ENCODE measurements around the gene KERA. TPM values are rescaled to one million over a fixed set of nuclear protein-coding genes. Genes with fewer than 3 reads are reported as not detected.

The KERA gene
- total RNA-seq, 1 experiment from 2014 or later = not detected

DNA sequence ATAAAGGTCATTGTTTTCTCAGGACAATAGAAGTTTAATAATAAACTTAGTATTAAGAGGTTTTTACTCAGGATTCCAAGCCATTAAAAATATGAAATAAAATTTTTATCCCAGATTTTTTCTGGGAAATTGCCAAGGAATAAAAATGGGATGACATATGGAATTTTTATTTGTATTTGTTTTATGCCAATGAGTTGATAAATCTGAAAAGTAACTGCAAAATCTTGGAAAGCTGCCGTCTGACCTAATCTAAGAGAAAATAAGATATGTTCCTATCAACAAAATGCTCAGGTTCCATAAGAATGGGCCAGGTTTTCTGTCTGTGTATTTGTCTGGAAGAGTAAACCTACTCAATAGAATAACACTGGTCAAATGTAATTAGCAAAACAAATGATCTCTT is 22.2 kb upstream of the KERA start:
- no TSS peak for BruUV-seq (replicated peaks)
- no peak for DNase-seq (ENCODE audit: unreplicated experiment)
- no peak overlapping the region for H3K4me3 Mint-ChIP-seq (ENCODE audit: unreplicated experiment)
- H3K9me3 Mint-ChIP-seq (ENCODE audit: unreplicated experiment) = no peaks in the 10 kb centered on the region
- H3K36me3 Mint-ChIP-seq (ENCODE audit: insufficient read depth, unreplicated experiment) = no peaks in the 10 kb centered on the region
- ChIA-PET CTCF (interaction anchor here (0.5 kb wide), 1 partner anchor 37 kb away, joined by 3 read pairs; no protein-coding TSS in a partner anchor), POLR2A (no interaction called here)
- H3K4me1 Mint-ChIP-seq (ENCODE audit: insufficient read depth, unreplicated experiment) = no peaks in the 10 kb centered on the region
- peaks cover 88% of the 10 kb centered on the region for H3K27me3 Mint-ChIP-seq (ENCODE audit: insufficient read depth, unreplicated experiment)
- TF ChIP-seq, protein P1, sequence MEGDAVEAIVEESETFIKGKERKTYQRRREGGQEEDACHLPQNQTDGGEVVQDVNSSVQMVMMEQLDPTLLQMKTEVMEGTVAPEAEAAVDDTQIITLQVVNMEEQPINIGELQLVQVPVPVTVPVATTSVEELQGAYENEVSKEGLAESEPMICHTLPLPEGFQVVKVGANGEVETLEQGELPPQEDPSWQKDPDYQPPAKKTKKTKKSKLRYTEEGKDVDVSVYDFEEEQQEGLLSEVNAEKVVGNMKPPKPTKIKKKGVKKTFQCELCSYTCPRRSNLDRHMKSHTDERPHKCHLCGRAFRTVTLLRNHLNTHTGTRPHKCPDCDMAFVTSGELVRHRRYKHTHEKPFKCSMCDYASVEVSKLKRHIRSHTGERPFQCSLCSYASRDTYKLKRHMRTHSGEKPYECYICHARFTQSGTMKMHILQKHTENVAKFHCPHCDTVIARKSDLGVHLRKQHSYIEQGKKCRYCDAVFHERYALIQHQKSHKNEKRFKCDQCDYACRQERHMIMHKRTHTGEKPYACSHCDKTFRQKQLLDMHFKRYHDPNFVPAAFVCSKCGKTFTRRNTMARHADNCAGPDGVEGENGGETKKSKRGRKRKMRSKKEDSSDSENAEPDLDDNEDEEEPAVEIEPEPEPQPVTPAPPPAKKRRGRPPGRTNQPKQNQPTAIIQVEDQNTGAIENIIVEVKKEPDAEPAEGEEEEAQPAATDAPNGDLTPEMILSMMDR (IDR thresholded peaks at IDR 0.05; ENCODE audit: unreplicated experiment) = no peak
- H3K27ac Mint-ChIP-seq (ENCODE audit: low read depth, unreplicated experiment) = no peak overlapping the region
- intact Hi-C loops (cut with micrococcal nuclease) = no loop called here

DNA sequence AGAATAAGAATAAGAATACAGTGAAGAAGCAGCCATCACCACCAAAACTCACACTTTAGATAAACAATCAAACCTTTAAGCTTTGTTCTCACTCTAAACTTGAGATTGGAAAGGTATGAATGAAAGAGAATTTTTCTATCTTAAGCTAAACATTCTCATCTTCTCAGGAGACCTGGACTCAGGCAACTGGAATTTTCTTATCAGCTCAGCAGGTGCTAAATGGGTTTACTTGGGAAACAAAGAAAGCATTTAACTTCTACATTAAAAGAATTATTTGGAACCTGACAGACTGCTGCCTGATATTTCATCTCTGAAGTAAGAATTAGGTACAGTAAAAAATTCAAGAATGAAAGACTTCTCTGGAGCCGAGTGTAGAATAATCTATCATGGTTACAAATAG is 20.7 kb upstream of the KERA start:
- H3K27ac Mint-ChIP-seq (ENCODE audit: low read depth, unreplicated experiment) = no peak overlapping the region
- H3K4me3 Mint-ChIP-seq (ENCODE audit: unreplicated experiment) = no peak overlapping the region
- BruUV-seq (replicated peaks) = no TSS peak
- H3K9me3 Mint-ChIP-seq (ENCODE audit: unreplicated experiment) = no peaks in the 10 kb centered on the region
- POLR2A ChIA-PET = no interaction called here
- intact Hi-C loops (cut with micrococcal nuclease) = no loop called here
- peaks cover 96% of the 10 kb centered on the region for H3K27me3 Mint-ChIP-seq (ENCODE audit: insufficient read depth, unreplicated experiment)
- no peaks in the 10 kb centered on the region for H3K4me1 Mint-ChIP-seq (ENCODE audit: insufficient read depth, unreplicated experiment)
- H3K36me3 Mint-ChIP-seq (ENCODE audit: insufficient read depth, unreplicated experiment) = no peaks in the 10 kb centered on the region
- DNase-seq (ENCODE audit: unreplicated experiment) = no peak
- TF ChIP-seq, protein P1 (IDR thresholded peaks at IDR 0.05; ENCODE audit: unreplicated experiment) = no peak
- CTCF ChIA-PET = interaction anchor here (0.6 kb wide), 1 partner anchor 98 kb away, joined by 4 read pairs; no protein-coding TSS in a partner anchor

DNA sequence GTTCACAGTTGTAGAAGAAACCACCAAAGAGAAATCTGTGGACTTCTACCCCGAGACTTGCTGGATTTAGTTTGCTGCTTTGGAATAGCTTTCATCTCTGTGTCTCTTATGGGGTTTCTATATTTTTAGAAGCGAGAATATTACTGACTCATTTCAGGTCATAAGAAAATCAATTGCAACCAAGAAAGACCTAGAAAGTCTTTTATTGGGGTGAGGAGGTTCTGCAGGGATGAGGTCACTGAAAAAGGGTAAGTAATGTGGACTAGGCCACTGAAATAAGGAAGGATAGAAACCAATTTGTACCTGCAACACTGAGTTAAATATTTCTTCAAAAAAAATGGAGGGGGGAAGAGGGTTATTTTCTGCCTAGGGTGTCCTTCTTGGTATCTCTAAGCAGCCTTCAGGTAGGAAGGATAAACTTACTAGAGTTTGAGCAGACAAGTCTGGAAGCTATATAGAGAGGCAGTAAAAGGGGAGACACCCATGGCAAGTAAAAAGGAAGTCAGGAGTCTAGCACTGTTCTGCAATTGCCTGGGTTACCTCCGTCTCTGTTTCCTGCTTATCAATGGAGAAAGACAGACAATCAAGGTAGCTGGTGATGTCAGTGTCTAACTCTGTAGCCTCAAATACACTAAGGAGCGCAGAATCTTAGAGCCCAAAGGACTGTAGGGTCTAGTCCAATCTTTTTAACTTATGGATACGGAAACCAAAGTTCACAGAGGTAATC is 19.6 kb upstream of the KERA start:
- Mint-ChIP-seq H3K36me3 (ENCODE audit: insufficient read depth, unreplicated experiment) (no peaks in the 10 kb centered on the region), H3K27me3 (ENCODE audit: insufficient read depth, unreplicated experiment) (peaks cover 90% of the 10 kb centered on the region), H3K27ac (ENCODE audit: low read depth, unreplicated experiment) (no peak overlapping the region), H3K9me3 (ENCODE audit: unreplicated experiment) (no peaks in the 10 kb centered on the region), H3K4me3 (ENCODE audit: unreplicated experiment) (no peak overlapping the region), H3K4me1 (ENCODE audit: insufficient read depth, unreplicated experiment) (no peaks in the 10 kb centered on the region)
- CTCF ChIA-PET = no interaction called here
- POLR2A ChIA-PET = no interaction called here
- TF ChIP-seq, protein P1 (IDR thresholded peaks at IDR 0.05; ENCODE audit: unreplicated experiment) = no peak
- intact Hi-C loops (cut with micrococcal nuclease) = no loop called here
- no TSS peak for BruUV-seq (replicated peaks)
- DNase-seq (ENCODE audit: unreplicated experiment) = no peak

DNA sequence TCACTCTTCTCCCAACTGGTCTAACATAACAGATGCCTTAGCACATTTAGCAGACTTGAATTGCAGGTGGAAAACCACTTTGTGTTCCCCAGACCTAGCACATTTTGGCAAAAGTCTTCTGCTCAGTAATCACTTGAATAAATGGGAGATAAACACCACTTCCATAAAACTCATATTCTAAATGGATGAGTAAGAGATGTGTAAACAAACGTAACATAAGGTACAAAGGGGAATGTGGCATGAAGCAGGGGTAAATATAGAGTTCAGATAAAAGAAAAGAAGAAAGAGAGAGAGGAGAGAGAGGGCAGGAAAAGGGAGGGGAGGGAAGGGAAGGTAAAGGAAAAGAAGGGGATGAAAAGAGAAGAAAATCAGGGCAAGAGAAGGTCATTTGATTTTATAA is 17.0 kb upstream of the KERA start:
- H3K4me3 Mint-ChIP-seq (ENCODE audit: unreplicated experiment) = no peak overlapping the region
- no peaks in the 10 kb centered on the region for H3K4me1 Mint-ChIP-seq (ENCODE audit: insufficient read depth, unreplicated experiment)
- no peaks in the 10 kb centered on the region for H3K9me3 Mint-ChIP-seq (ENCODE audit: unreplicated experiment)
- no peak for DNase-seq (ENCODE audit: unreplicated experiment)
- CTCF ChIA-PET = no interaction called here
- POLR2A ChIA-PET = no interaction called here
- intact Hi-C loops (cut with micrococcal nuclease) = no loop called here
- no peak overlapping the region for H3K27ac Mint-ChIP-seq (ENCODE audit: low read depth, unreplicated experiment)
- BruUV-seq (replicated peaks) = no TSS peak
- peaks cover 65% of the 10 kb centered on the region for H3K27me3 Mint-ChIP-seq (ENCODE audit: insufficient read depth, unreplicated experiment)
- no peaks in the 10 kb centered on the region for H3K36me3 Mint-ChIP-seq (ENCODE audit: insufficient read depth, unreplicated experiment)
- TF ChIP-seq, protein P1 (IDR thresholded peaks at IDR 0.05; ENCODE audit: unreplicated experiment) = no peak
